ENCODE results near the gene CERT1.

The CERT1 gene

DNA sequence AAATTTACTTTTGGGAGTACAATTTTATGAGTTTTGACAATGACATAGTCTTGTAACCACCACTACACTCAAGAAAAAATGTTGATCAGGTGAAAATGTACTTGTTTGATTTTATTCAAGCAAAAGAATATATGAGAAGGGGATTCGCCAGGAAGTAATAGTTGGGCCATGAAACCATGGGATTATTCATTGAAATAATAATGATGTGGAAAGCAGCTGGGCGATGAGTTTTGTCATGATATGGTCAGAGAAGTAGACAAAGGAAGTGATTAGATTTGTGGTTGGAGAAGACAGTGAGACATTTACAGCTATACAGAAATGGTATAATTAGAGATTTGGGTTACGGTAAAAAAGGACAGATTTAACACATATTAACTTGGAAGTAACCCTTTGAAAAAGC, 163.2 kb downstream of the CERT1 start:
- Histone ChIP-seq H3K27ac (ENCODE audit: low read depth, low read length, poor library complexity, severe bottlenecking) (no peak overlapping the region), H3K9me2 (ENCODE audit: low read depth, low read length) (no peaks in the 10 kb centered on the region), H3K27me3 (ENCODE audit: insufficient read depth, low read length) (no peaks in the 10 kb centered on the region), H3F3A (ENCODE audit: insufficient read depth, low read length) (no peaks in the 10 kb centered on the region), H3K4me1 (ENCODE audit: insufficient read depth, low read length, severe bottlenecking) (no peaks in the 10 kb centered on the region), H3K36me3 (ENCODE audit: insufficient read depth, low read length) (peaks cover 94% of the 10 kb centered on the region), H2AFZ (ENCODE audit: low read length) (no peak overlapping the region), H3K79me2 (ENCODE audit: insufficient read depth, low read length) (peaks cover 9% of the 10 kb centered on the region), H3K4me3 (ENCODE audit: low read depth, low read length, poor library complexity, severe bottlenecking) (no peak overlapping the region), H3K9ac (ENCODE audit: low read length) (no peak overlapping the region), H4K20me1 (ENCODE audit: insufficient read depth, low read length) (peaks cover 3% of the 10 kb centered on the region; the same call in 1 of the 2 replicates), H3K9me3 (ENCODE audit: low read length) (no peaks in the 10 kb centered on the region), H3K4me2 (ENCODE audit: low read length) (no peak overlapping the region)
- no peak for TF ChIP-seq EZH2 (IDR thresholded peaks at IDR 0.05; ENCODE audit: borderline replicate concordance, low read length)
- TF ChIP-seq, protein P1, sequence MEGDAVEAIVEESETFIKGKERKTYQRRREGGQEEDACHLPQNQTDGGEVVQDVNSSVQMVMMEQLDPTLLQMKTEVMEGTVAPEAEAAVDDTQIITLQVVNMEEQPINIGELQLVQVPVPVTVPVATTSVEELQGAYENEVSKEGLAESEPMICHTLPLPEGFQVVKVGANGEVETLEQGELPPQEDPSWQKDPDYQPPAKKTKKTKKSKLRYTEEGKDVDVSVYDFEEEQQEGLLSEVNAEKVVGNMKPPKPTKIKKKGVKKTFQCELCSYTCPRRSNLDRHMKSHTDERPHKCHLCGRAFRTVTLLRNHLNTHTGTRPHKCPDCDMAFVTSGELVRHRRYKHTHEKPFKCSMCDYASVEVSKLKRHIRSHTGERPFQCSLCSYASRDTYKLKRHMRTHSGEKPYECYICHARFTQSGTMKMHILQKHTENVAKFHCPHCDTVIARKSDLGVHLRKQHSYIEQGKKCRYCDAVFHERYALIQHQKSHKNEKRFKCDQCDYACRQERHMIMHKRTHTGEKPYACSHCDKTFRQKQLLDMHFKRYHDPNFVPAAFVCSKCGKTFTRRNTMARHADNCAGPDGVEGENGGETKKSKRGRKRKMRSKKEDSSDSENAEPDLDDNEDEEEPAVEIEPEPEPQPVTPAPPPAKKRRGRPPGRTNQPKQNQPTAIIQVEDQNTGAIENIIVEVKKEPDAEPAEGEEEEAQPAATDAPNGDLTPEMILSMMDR (IDR thresholded peaks at IDR 0.05; ENCODE audit: low read length): no peak

DNA sequence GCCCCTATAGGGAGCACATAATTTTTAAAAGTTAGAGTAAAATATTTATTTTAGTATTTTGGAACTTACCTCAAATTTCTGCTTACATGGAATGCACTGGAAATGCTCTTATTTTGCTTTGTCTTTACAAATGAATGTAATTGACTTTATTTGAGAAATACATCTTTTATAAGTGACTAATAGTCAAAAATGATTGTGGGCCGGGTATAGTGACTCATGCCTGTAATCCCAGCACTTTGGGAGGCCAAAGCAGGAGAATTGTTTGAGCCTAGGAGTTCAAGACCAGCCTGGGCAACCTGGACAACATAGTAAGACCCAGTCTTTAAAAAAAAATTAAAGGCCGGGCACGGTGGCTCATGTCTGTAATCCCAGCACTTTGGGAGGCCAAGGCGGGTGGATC, 168.6 kb downstream of the CERT1 start:
- no peak overlapping the region for H2AFZ ChIP-seq (ENCODE audit: low read length)
- TF ChIP-seq EZH2 (IDR thresholded peaks at IDR 0.05; ENCODE audit: borderline replicate concordance, low read length): no peak
- TF ChIP-seq, protein P1 (IDR thresholded peaks at IDR 0.05; ENCODE audit: low read length): no peak
- H3K27ac ChIP-seq (ENCODE audit: low read depth, low read length, poor library complexity, severe bottlenecking): no peak overlapping the region
- no peak overlapping the region for H3K4me2 ChIP-seq (ENCODE audit: low read length)
- H3K9me2 ChIP-seq (ENCODE audit: low read depth, low read length): no peaks in the 10 kb centered on the region
- no peaks in the 10 kb centered on the region for H3K27me3 ChIP-seq (ENCODE audit: insufficient read depth, low read length)
- H3K4me3 ChIP-seq (ENCODE audit: low read depth, low read length, poor library complexity, severe bottlenecking): no peak overlapping the region
- no peak overlapping the region for H3K9ac ChIP-seq (ENCODE audit: low read length)
- H3F3A ChIP-seq (ENCODE audit: insufficient read depth, low read length): no peaks in the 10 kb centered on the region
- peaks cover 5% of the 10 kb centered on the region; the same call in 1 of the 2 replicates for H4K20me1 ChIP-seq (ENCODE audit: insufficient read depth, low read length)
- H3K36me3 ChIP-seq (ENCODE audit: insufficient read depth, low read length): peaks cover 75% of the 10 kb centered on the region
- H3K9me3 ChIP-seq (ENCODE audit: low read length): no peaks in the 10 kb centered on the region
- peaks cover 28% of the 10 kb centered on the region for H3K4me1 ChIP-seq (ENCODE audit: insufficient read depth, low read length, severe bottlenecking)
- H3K79me2 ChIP-seq (ENCODE audit: insufficient read depth, low read length): peaks cover 61% of the 10 kb centered on the region

DNA sequence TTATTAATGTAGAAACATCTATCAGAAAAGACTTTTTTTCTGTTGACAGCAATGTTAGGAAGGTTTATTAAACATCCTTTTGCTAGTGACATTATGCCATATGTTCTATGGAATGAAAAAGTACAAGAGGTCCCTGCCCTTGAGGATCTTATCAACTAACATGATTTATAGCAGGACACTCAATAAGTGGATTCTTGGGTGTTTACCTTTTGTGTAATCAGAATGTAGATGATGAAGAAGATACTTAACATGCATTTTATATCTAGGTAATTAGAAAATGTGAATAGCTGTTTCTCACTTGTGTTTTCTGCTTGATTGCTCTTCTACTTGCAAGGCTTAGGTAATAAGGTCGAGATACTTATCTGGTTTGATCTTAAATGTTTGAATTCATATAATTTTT, 169.5 kb downstream of the CERT1 start:
- no peaks in the 10 kb centered on the region for H3K27me3 ChIP-seq (ENCODE audit: insufficient read depth, low read length)
- peaks cover 68% of the 10 kb centered on the region for H3K79me2 ChIP-seq (ENCODE audit: insufficient read depth, low read length)
- H2AFZ ChIP-seq (ENCODE audit: low read length): no peak overlapping the region
- no peaks in the 10 kb centered on the region for H3K9me3 ChIP-seq (ENCODE audit: low read length)
- peaks cover 28% of the 10 kb centered on the region for H3K4me1 ChIP-seq (ENCODE audit: insufficient read depth, low read length, severe bottlenecking)
- H3K9me2 ChIP-seq (ENCODE audit: low read depth, low read length): no peaks in the 10 kb centered on the region
- H3F3A ChIP-seq (ENCODE audit: insufficient read depth, low read length): no peaks in the 10 kb centered on the region
- no peak overlapping the region for H3K27ac ChIP-seq (ENCODE audit: low read depth, low read length, poor library complexity, severe bottlenecking)
- TF ChIP-seq, protein P1 (IDR thresholded peaks at IDR 0.05; ENCODE audit: low read length): no peak
- TF ChIP-seq EZH2 (IDR thresholded peaks at IDR 0.05; ENCODE audit: borderline replicate concordance, low read length): no peak
- H3K9ac ChIP-seq (ENCODE audit: low read length): no peak overlapping the region
- H4K20me1 ChIP-seq (ENCODE audit: insufficient read depth, low read length): peaks cover 5% of the 10 kb centered on the region; the same call in 1 of the 2 replicates
- peaks cover 67% of the 10 kb centered on the region for H3K36me3 ChIP-seq (ENCODE audit: insufficient read depth, low read length)
- no peak overlapping the region for H3K4me3 ChIP-seq (ENCODE audit: low read depth, low read length, poor library complexity, severe bottlenecking)
- H3K4me2 ChIP-seq (ENCODE audit: low read length): no peak overlapping the region

Measured in OCI-LY1 (cell line).